H9 (cell line): ENCODE results near the gene CCDC92. TPM values are rescaled to one million over a fixed set of nuclear protein-coding genes. Genes with fewer than 3 reads are reported as not detected.

ENCODE experiments used
- DNase-seq: peaks from one replicate; pipeline ENCODE4 v3.0.0-alpha.2; 2017
- H2AFZ ChIP-seq: one replicate; pipeline ENCODE4 v1.6.1; 2013; ENCODE audit warnings: mild to moderate bottlenecking, low read length, control low read depth, moderate library complexity
- H2AK5ac ChIP-seq: 2 replicates; pipeline ENCODE4 v1.6.1; 2013; ENCODE audit warnings: low read length, control low read depth, mixed read lengths; ENCODE audit not compliant: insufficient read length
- H2BK120ac ChIP-seq: one replicate; pipeline ENCODE4 v1.6.1; 2013; ENCODE audit warnings: low read depth, mild to moderate bottlenecking, low read length, control low read depth, inconsistent platforms; ENCODE audit not compliant: poor library complexity, severe bottlenecking
- H2BK12ac ChIP-seq: 2 replicates; pipeline ENCODE4 v1.6.1; 2013; ENCODE audit warnings: low read length, control low read depth, mixed read lengths, low read depth; ENCODE audit not compliant: insufficient read length
- H2BK15ac ChIP-seq: 2 replicates; pipeline ENCODE4 v1.6.1; 2013; ENCODE audit warnings: low read depth, low read length, control low read depth
- H2BK20ac ChIP-seq: one replicate; pipeline ENCODE4 v1.6.1; 2013; ENCODE audit warnings: low read depth, mild to moderate bottlenecking, low read length, control low read depth, inconsistent platforms; ENCODE audit not compliant: poor library complexity, severe bottlenecking
- H2BK5ac ChIP-seq: 2 replicates; pipeline ENCODE4 v1.6.1; 2013; ENCODE audit warnings: low read length, control low read depth, mixed read lengths; ENCODE audit not compliant: insufficient read length
- H3K14ac ChIP-seq: 2 replicates; pipeline ENCODE4 v1.6.1; 2013; ENCODE audit warnings: low read length, control low read depth; ENCODE audit not compliant: insufficient read depth
- H3K18ac ChIP-seq: 2 replicates; pipeline ENCODE4 v1.6.1; 2013; ENCODE audit warnings: low read depth, mild to moderate bottlenecking, mixed read lengths, low read length, control low read depth; ENCODE audit not compliant: insufficient read length
- H3K23ac ChIP-seq: 2 replicates; pipeline ENCODE4 v1.6.1; 2013; ENCODE audit warnings: low read length, control low read depth, mixed read lengths, low read depth; ENCODE audit not compliant: insufficient read length
- H3K23me2 ChIP-seq: 2 replicates; pipeline ENCODE4 v1.6.1; 2013; ENCODE audit warnings: low read depth, mild to moderate bottlenecking, mixed read lengths, low read length, control low read depth; ENCODE audit not compliant: insufficient read length, poor library complexity, severe bottlenecking
- H3K27ac ChIP-seq: 2 replicates; pipeline ENCODE4 v1.5.1; 2013; ENCODE audit warnings: low read length, control low read depth, mixed read lengths, low read depth; ENCODE audit not compliant: insufficient read length
- H3K27me3 ChIP-seq: 2 replicates; pipeline ENCODE4 v1.6.1; 2013; ENCODE audit warnings: low read length, control low read depth, inconsistent platforms; ENCODE audit not compliant: insufficient read depth
- H3K4ac ChIP-seq: 2 replicates; pipeline ENCODE4 v1.6.1; 2013; ENCODE audit warnings: low read depth, mild to moderate bottlenecking, control low read depth, inconsistent platforms, low read length, moderate library complexity
- H3K4me1 ChIP-seq: 2 replicates; pipeline ENCODE4 v1.6.1; 2013; ENCODE audit warnings: low read length, control low read depth, inconsistent platforms; ENCODE audit not compliant: insufficient read depth
- H3K4me2 ChIP-seq: 2 replicates; pipeline ENCODE4 v1.6.1; 2013; ENCODE audit warnings: low read length, control low read depth, mixed read lengths; ENCODE audit not compliant: insufficient read length, insufficient read depth
- H3K56ac ChIP-seq: 2 replicates; pipeline ENCODE4 v1.6.1; 2013; ENCODE audit warnings: low read depth, mild to moderate bottlenecking, mixed read lengths, low read length, control low read depth; ENCODE audit not compliant: insufficient read length
- H3K79me1 ChIP-seq: 2 replicates; pipeline ENCODE4 v1.6.1; 2013; ENCODE audit warnings: low read depth, mild to moderate bottlenecking, moderate library complexity, low read length, control low read depth, inconsistent platforms; ENCODE audit not compliant: insufficient read depth, poor library complexity, severe bottlenecking
- H3K79me2 ChIP-seq: 2 replicates; pipeline ENCODE4 v1.6.1; 2013; ENCODE audit warnings: low read length, control low read depth, inconsistent platforms; ENCODE audit not compliant: insufficient read depth
- H3K9ac ChIP-seq: 2 replicates; pipeline ENCODE4 v1.6.1; 2013; ENCODE audit warnings: low read length, control low read depth, mixed read lengths; ENCODE audit not compliant: insufficient read length; ENCODE audit errors: extremely low read depth
- H3K9me3 ChIP-seq: one replicate; pipeline ENCODE4 v1.6.1; 2013; ENCODE audit warnings: low read depth, low read length, inconsistent platforms; ENCODE audit not compliant: control insufficient read depth
- H3T11ph ChIP-seq: one replicate; pipeline ENCODE4 v1.6.1; 2013; ENCODE audit warnings: mild to moderate bottlenecking, low read length, control low read depth, inconsistent platforms
- H4K20me1 ChIP-seq: one replicate; pipeline ENCODE4 v1.6.1; 2013; ENCODE audit not compliant: control insufficient read depth, insufficient read length, insufficient read depth
- H4K5ac ChIP-seq: 2 replicates; pipeline ENCODE4 v1.6.1; 2013; ENCODE audit warnings: low read depth, mild to moderate bottlenecking, mixed read lengths, low read length, control low read depth; ENCODE audit not compliant: insufficient read length
- H4K8ac ChIP-seq: replicated peaks from 2 replicates; pipeline ENCODE4 v1.6.1; 2013; ENCODE audit warnings: low read length, control low read depth, mixed read lengths, low read depth; ENCODE audit not compliant: insufficient read length
- H4K91ac ChIP-seq: 2 replicates; pipeline ENCODE4 v1.6.1; 2013; ENCODE audit warnings: low read depth, mild to moderate bottlenecking, moderate library complexity, mixed read lengths, low read length, control low read depth; ENCODE audit not compliant: insufficient read length
- H3K27ac Mint-ChIP-seq, 3 experiments: 2 replicates in 2 of 3; 3 replicates in 1 of 3; pipeline ENCODE4 v1.8.0; 2020 to 2021; ENCODE audit warnings: mixed read lengths in 3 of 3, mild to moderate bottlenecking in 1 of 3, moderate library complexity in 1 of 3
- H3K27me3 Mint-ChIP-seq: 2 replicates; pipeline ENCODE4 v1.8.0; 2021; ENCODE audit warnings: low read depth, mild to moderate bottlenecking, moderate library complexity, mixed read lengths
- H3K36me3 Mint-ChIP-seq, 3 experiments: 2 replicates in 2 of 3; 3 replicates in 1 of 3; pipeline ENCODE4 v1.8.0; 2020 to 2021; ENCODE audit warnings: low read depth in 3 of 3, mixed read lengths in 3 of 3; ENCODE audit not compliant: insufficient read depth in 1 of 3
- H3K4me1 Mint-ChIP-seq, 2 experiments: 2 replicates each; pipeline ENCODE4 v1.8.0; 2020; ENCODE audit warnings: mixed read lengths in 2 of 2
- H3K4me3 Mint-ChIP-seq, 2 experiments: 2 replicates in 1 of 2; 3 replicates in 1 of 2; pipeline ENCODE4 v1.8.0; 2020 to 2021; ENCODE audit warnings: mild to moderate bottlenecking in 2 of 2, mixed read lengths in 2 of 2, moderate library complexity in 1 of 2
- H3K9me3 Mint-ChIP-seq, 2 experiments: 2 replicates in 1 of 2; 3 replicates in 1 of 2; pipeline ENCODE4 v1.8.0; 2020; ENCODE audit warnings: mild to moderate bottlenecking in 2 of 2, mixed read lengths in 2 of 2, moderate library complexity in 1 of 2
- CTCF ChIP-seq: fragments of 200-600 bp; sonication (generic); conservative IDR thresholded peaks from 3 replicates; pipeline ENCODE4 v1.8.0; 2021; ENCODE audit warnings: antibody characterized with exemption, mild to moderate bottlenecking
- WGBS: extraction: QIAGEN DNeasy Blood & Tissue Kit; methylation state at CpG from one replicate; pipeline ENCODE4 v1.1.7; 2013; ENCODE audit warnings: missing lambda C conversion rate, low lambda C conversion rate, mixed read lengths; ENCODE audit not compliant: insufficient read length; ENCODE audit errors: extremely low coverage; 5-methylcytosine and 5-hydroxymethylcytosine counted together
- total RNA-seq: library from RNA; stranded (reverse); gene quantifications from 2 replicates; pipeline ENCODE4 v1.2.1, GENCODE V29; 2021

The CCDC92 gene
- total RNA-seq, 1 experiment from 2014 or later = 1.3 TPM

- Histone ChIP-seq H3K27ac (no peak overlapping the region), H3K56ac (no peak overlapping the region), H3K23me2 (no peaks in the 10 kb centered on the region), H2BK12ac (no peak overlapping the region), H3K9ac (no peak overlapping the region), H3K79me2 (no peaks in the 10 kb centered on the region), H2BK5ac (no peak overlapping the region), H4K5ac (no peak overlapping the region), H4K8ac (no peak overlapping the region), H3K4ac (no peak overlapping the region), H4K91ac (no peak overlapping the region), H2BK120ac (no peak overlapping the region), H2BK20ac (no peak overlapping the region), H3K9me3 (no peaks in the 10 kb centered on the region), H3K23ac (no peak overlapping the region), H3K18ac (no peak overlapping the region), H2AK5ac (no peak overlapping the region), H3T11ph (no peak overlapping the region), H3K27me3 (no peaks in the 10 kb centered on the region; the same call in 1 of the 2 replicates), H3K4me1 (no peaks in the 10 kb centered on the region), H2BK15ac (no peak overlapping the region), H3K14ac (no peak overlapping the region; the same call in 1 of the 2 replicates), H4K20me1 (no peaks in the 10 kb centered on the region), H3K79me1 (no peaks in the 10 kb centered on the region), H2AFZ (no peak overlapping the region), H3K4me2 (no peak overlapping the region)
- H3K4me1 Mint-ChIP-seq = peaks cover 0 to 10% of the 10 kb centered on the region in 2 experiments; a peak in 2 of 4 replicates
- no peak for TF ChIP-seq CTCF
- peaks cover 56% of the 10 kb centered on the region for H3K27me3 Mint-ChIP-seq
- no CpG with 5 or more reads among the region's 12 CpGs for WGBS
- no peak overlapping the region for H3K4me3 Mint-ChIP-seq
- H3K27ac Mint-ChIP-seq = no peak overlapping the region
- peaks cover 0 to 8% (median 4%) of the 10 kb centered on the region in 3 experiments; a peak in 3 of 7 replicates for H3K36me3 Mint-ChIP-seq
- no peak for DNase-seq
- peaks cover 13% of the 10 kb centered on the region in 2 experiments for H3K9me3 Mint-ChIP-seq
These were observed 64.7 kb downstream of the CCDC92 start for GRCh38 chr12:123907726-123908476.
